HK-2 (cell line): ENCODE data around the gene PAIP2B.
A peak's percentile ranks its signal among the peaks of the same experiment; 100 is the strongest.
"Not testable (repeated sequence)": the region's sequence is repeated elsewhere in the genome, so short reads cannot be mapped to it uniquely, and the experiment has no call there.

Source experiments
- DNase-seq: peaks from one replicate; pipeline ENCODE4 v3.0.0-alpha.2; 2018; ENCODE audit not compliant: unreplicated experiment

The PAIP2B gene, protein sequence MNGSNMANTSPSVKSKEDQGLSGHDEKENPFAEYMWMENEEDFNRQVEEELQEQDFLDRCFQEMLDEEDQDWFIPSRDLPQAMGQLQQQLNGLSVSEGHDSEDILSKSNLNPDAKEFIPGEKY

GRCh38 chr2:71226965-71227560 lies at the start of gene PAIP2B:
PAIP2B (minus strand) TSS chr2:71227103; CDS start chr2:71202589, 24,514 bp downstream.
- DNase-seq = peak; percentile 99

DNA sequence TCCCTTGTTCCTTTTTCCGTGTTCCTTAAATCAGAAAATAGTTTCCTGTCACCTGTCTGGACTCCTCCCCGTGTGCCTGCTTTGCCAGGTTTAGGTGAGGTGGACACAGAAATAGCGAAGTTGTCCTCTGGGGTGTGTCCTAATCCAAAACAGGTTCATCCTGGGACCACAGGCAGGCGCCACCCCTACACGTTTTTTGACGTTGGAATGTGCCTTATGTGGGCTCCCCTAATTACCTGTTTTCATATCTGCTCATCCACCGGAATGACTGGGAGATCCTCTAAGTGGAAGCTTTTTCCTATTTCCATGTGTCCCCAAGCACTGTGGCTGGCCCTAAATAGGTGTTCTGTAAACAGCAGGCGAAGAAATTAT lies 49.0 kb upstream of the PAIP2B start:
- DNase-seq = no peak

- no peak for DNase-seq
These were observed 42.7 kb upstream of the PAIP2B start for GRCh38 chr2:71269511-71270090.

- DNase-seq = no peak
These were observed 36.5 kb upstream of the PAIP2B start for GRCh38 chr2:71263386-71263785.

DNA sequence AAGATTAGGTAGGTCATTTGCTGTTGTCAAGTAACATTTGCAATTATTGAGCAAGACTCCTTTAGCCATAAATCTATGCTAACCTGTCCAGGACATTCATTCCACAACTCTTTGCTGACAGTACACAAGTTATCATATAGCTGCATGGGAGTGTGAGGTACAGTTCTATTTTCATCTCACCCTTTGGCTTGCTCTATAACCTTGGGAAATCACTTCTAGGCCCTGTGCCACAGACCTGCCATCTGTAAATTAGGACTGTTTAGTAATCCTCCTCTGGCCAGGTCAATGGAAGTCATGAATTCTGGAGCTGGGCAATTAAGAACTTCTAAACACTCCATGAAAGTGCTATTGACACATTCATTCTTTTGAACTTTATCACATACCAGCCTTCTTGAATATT lies 34.6 kb upstream of the PAIP2B start:
- no peak for DNase-seq

GRCh38 chr2:71256421-71256820 lies 29.5 kb upstream of the PAIP2B start:
- DNase-seq = no peak

GRCh38 chr2:71254776-71255175 lies 27.9 kb upstream of the PAIP2B start:
- no peak for DNase-seq

GRCh38 chr2:71254078-71254477 lies 27.2 kb upstream of the PAIP2B start:
- no peak for DNase-seq

DNA sequence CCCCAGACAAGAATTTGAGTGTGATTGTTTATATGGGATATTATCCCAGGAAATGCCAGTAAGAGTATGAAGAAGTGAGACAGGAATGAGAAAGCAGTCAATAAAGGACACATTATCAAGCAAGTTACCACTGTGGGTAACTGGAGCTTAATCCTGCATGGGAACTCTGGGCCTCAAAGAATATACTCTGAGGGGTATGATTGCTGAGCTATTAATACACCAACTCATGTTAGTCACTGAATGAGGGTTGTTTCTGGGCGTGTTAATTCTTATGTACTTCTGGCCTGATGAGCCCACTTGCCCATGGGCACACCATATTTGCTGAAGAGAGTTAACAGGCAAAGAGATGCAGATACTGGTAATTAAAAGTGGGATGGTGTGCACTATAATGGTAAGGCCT lies 26.6 kb upstream of the PAIP2B start:
- DNase-seq = no peak

DNA sequence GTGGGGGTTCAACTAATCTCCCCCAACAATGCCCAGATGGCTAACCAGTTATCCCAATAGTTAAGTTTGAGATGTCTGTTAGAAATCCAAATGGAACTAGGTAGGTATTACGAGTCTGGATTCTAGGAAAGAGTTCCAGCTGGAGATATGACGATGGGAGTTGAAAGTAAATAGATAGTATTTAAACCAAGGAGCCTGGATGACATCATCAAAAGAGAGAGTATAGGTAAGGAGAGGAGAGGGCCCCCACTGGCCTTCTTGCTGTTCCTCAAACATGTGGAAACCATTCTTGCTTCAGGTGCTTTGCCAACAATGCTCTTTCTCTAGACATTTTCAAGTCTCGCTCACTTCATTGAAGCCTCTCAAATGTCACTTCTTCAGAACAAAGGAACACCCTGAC lies 26.0 kb upstream of the PAIP2B start:
- DNase-seq = no peak

- no peak for DNase-seq
These were observed 24.0 kb upstream of the PAIP2B start for GRCh38 chr2:71250935-71251334.

- DNase-seq = no peak
These were observed 17.4 kb upstream of the PAIP2B start for GRCh38 chr2:71244302-71244660.

- DNase-seq = no peak
These were observed 16.9 kb upstream of the PAIP2B start for GRCh38 chr2:71243634-71244301.

DNA sequence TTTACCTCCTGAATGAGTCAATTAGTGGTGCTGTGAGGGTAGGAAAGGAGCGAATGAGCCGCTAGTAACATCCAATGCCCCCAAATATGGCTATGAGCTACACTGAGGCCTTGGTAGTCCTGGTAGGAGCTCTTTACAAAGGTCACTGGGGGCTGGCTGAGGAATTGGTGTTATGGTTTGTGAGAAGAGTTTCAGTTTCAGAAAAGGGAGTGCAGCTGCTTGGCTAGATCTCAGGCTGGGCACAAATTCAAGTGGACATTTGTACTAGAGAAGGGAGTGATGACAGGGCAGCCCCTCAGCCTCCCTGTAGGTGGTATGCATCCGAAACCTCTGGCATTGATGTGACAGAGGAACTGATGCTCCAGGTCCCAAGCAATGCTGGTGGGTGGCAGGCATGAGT lies 13.9 kb upstream of the PAIP2B start:
- no peak for DNase-seq

DNA sequence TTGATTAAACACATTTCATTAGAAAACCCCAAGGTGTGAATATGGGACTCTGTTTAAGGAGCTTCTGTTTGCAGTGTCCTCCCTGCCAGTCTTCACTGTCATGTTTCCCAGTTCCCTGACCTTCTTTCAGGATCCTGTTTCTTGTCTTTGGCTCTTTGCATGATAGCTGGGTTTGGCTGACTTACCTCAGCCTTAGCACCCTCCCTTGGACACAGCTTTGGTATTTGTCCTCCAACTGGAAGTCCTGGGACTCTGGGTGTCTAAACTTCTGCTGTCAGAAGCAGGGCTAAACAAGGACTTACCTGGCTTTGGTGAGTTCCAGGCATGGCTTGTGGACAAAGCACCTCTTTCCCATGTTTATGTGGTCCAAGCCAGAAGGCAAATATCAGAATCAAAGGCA lies 11.2 kb upstream of the PAIP2B start:
- DNase-seq = no peak

GRCh38 chr2:71235930-71236587 lies 9.2 kb upstream of the PAIP2B start:
- DNase-seq = no peak

GRCh38 chr2:71233072-71233471 lies 6.2 kb upstream of the PAIP2B start:
- DNase-seq = not testable (repeated sequence)

DNA sequence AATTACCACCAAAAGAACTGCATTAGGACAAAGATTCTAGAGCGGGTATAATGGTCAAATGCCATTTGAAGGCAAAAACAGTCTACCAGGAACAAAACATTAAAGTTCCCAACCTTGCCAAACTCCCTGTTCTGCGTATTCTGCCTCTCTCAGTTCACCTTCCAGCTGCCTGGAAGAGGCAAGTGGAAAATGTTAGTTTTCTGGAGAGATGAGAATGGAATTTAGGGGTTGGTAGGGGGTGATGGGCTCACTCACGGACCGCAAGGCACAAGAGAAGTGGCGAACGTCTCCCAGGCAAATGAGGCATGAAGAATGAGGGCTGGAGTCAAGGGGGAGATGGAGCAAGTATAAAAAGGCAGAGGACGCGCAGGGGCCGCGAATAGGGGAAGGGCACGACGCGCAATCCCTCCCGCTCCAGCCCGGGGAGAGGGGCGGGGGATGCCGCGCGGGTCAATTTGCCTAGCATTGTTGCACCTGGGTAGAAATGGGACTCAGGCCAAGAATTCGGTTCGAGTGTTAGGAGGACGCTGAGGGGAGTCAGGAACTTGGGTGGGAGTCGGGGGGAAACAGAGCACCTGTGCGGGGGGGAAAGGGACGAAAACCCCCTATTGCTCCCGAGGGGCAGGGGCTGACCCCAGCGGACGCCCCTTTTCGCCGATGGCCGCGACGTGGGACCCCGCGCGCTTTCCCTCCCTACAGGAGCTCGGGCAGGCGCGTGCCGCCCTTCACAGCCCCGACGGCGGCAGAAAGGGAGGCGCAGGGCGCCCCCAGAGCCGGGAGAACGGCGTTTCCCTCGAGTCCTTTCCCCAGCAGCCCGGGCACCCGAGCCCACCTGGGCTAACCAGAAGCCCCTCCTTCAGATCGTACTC lies 573 bp downstream of the PAIP2B start:
- DNase-seq = peak; percentile 35

DNA sequence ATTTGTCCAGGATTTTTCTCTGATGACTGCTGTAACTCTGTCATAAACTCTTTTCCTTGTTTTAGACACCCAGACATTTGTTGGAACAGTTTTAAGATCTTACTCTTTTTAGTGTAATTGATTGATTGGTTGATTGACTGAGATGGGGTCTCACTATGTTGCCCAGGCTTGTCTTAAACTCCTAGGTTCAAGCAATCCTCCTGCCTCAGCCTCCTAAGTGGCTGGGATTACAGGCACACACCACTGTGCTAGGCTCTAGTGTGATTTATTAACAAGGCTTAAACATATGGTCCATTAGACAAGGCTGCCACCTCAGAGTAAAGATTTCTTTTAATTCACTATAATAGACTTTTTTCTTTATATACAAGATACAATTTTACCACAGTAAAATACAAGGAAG lies 2.0 kb downstream of the PAIP2B start:
- DNase-seq = no peak

DNA sequence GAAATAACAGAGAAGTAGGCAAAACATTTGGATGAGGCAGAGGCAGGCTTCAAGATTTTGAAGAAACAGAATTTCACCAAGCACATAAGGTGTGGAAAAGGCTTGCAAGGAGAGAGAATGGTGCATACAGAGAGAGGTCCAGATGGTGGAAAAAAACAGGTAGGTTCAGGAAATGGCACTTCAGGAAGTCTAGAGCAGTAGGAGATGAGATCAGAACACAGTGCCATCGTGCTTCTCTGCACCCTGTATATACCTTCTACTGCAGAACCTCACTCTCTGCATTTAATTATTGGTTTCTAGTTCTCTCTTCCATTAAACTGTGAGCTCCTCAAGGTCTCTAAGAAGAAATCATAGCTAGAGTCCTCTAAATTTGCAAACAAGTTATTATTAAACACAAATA lies 2.4 kb downstream of the PAIP2B start:
- DNase-seq = no peak

DNA sequence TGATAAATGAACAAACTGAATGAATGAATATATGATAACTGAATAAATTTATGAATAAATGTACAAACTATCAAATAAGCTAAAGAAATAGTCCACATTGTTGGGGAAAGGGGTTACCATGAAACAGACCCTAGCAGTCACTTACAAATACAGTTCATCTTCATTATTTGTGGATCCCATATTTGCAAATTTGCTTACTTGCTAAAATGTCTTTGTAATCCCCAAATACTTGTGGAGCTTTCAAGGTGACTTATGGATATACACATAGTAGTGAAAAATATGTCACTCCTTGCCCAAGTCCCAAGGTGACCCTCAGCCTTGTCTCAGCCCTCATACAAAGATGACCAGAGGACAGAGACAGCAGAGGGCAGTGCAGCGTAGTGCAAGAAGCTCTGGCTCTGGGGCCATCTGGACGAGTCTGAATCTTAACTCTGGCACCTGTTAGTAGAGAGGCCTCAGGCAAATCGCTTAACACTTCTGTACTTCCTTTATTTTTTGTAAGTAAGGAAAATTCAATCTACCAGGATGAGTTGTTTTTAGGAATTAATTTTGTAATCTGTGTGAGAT lies 3.1 kb downstream of the PAIP2B start:
- DNase-seq = peak; percentile 46

- DNase-seq = no peak
These were observed 6.2 kb downstream of the PAIP2B start for GRCh38 chr2:71220743-71221142.
